NOMO-1 treated with DMSO at 0.1 percent for 48 hours (cell line): ENCODE data around the gene ITPRID2.

Experiments
- DNase-seq: peaks from one replicate; lab custom pipeline; 2025; ENCODE audit not compliant: unreplicated experiment; lab: John Stamatoyannopoulos, UW

The ITPRID2 gene

DNA sequence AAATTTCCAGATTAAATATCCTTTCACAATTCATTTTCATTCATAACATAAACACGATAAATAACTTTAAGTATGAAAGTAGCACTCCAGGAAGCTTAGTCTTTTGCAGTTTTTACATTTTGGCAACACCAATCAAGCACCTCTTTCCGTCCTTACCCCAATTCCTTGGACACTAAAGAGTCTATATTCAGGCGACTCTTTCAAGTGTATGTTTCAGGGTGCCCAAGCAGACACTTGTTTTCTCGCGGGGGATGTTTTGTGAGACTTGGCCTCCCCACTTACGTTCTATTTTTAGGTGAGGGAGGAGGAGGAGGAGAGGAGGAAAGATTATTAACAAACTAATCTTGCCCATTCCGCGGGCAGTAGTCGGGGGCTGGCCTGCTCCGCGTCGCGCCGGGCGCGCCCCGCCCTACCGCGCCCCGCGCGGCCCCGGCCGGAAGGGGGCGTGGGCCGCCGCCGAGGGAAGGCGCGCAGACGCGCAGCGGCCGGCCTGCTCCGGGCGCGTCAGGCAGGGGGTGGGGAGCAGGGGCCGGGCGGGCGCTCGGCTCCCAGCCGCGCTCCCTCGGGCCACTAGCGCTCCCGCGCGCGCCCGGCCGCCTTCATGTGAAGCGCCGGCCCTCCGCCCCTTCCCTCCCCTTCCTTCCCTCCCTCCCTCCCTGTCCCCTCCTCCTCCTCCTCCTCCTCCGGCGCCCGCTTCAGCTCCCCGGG lies at the start of gene ITPRID2:
ITPRID2 (plus strand) TSS at position 473 of the 708 bp plus-strand sequence. CDS start 337 bp downstream, outside the sequence.
- DNase-seq: peak; percentile 79

DNA sequence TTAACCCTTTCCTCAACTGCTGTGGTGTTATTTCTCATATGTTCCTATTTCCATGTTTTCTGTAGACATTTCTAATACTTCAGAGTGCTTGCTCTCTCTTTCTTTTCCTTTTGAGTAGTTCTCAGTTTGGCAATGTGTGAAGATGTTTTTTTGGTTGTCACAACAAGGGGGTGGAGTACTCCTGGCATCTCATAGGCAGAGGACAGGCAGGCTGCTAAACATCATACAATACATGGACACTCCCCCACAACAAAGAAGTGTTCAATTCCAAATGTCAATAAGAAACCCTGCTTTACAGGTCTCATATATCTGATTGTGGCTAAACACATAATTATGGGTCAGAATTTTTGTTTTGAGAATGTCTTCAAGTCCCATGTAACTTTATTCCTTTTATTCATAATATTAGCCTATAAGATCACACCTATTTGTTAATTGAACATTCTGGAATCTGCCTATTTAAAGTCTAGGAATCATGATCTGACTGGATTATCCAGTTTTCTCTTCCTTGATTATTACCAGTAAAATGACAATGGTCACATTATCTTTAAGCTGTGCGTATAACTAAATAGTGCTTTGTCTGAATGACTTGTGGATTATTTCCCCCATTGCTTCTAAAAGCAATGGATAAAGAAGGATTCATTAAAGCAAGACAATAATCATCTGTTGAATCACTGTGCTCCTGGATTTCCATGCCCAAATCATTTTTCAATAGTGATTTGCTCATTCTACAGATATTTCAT lies 46.8 kb upstream of the ITPRID2 start:
- DNase-seq: no peak

DNA sequence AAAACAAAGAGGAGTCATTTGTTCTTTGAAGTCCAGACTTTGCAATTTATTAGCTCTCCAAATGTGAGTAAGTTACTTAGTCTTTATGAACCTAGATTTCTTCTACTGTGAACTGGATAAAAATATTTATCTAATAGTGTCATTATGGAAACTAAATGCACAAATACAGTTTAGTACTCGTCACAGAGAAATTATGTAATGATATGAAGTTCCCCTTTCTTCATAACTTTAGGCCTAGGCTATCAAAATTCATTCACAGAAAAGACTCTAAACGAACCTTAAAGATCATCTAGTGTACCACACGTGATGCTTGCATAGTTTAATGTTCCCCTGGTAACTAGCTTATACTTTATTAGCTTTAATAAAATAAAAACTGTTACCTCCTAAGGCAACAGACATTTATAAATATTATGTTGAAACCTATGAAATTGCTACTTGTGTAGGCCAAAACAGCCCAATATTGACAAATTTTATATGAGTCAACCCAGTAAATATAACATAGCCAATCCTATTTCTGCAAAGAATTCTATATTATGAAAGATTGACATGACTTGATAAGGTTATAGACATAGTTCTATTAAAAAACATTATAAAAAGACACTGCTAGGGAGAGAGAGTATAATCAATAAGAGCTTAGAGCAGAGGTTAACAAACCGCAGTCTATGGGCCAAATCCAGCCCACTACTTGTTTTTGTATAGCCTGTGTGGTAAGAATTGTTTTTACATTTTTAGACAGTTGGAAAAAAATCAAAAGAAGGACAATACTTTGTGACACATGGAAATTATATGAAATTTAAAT lies 44.9 kb upstream of the ITPRID2 start:
- DNase-seq: peak; percentile 76

DNA sequence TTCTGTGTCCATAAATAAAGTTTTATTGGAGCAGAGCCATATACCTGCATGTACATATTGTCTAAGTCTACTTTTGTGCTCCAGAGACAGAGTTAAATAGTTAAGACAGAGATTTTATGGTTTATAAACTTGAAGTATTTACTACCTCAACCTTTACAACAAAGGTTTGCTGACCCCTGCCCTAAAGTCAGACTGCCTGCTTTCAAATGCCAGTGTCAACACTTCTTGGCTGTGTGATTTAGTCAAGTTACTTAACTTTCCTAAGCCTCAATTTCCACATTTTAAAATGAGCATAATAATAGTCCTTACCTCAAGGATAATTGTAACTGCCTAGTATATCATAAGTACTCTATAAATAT lies 44.4 kb upstream of the ITPRID2 start:
- no peak for DNase-seq

DNA sequence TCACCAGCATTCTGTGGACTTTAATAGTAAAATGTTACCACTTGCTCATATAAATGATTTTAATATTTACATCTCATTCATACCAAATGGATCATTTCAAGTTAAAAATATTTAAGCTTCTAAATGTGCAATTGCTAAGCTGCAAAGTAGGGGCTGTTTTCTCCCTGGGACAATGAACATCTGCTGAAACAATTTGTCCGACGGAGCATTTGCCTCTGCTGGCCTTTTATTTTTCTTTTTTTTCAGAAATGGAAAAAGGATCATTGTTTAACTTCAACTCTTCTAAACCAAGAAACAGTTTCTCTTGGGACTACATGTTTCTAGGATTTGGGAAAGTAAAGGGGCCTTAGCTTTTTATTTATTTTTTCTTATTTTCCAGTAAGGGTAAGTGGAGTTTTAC lies 43.8 kb upstream of the ITPRID2 start:
- DNase-seq: no peak

DNA sequence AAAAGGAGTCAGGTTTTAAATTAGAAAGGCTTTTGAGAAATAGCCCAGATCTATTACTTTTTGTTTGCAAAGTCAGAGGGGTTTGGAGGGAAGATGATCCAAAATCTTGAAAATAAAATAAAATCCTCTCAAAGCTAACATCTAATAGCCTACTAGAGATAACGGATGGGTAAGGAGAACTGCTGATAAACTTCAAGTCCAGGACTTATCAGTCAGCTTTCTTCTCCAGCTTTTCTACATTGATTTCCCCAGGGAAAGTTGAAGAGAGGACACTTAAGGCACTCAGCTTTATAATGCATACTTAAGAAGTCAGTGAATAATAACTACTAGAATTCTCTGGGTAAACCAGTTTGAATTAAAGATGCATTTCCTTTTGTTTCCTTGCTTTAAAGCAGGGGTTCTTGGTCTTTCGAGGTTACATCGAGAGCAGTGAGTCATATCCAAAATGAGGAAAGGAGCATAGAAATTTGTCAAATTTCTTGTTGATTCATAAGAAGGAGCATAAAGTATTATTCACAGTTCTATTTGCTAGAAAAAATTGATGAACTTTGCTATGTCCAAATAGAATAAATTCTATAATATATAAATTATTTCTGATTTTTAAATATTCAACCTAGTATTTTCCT lies 43.2 kb upstream of the ITPRID2 start:
- DNase-seq: peak; percentile 48

DNA sequence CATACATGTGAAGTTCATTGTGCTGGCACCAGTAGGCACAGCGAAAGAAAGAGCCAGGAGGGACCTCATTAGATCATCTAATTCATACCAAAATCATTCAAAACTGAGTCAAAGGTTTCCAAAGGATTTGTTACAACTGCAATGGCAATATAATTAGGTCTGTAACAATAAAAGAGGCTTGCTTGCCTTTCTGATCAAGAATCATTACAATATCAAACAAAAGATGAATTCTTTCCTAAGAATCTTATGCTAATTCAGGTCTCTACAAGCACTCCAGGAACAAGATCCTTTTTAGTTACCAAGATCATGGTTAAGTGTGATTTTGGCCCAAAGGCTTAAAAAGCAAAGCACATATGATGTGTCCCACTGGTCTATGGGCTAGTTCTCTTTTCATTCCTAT lies 41.9 kb upstream of the ITPRID2 start:
- DNase-seq: no peak

DNA sequence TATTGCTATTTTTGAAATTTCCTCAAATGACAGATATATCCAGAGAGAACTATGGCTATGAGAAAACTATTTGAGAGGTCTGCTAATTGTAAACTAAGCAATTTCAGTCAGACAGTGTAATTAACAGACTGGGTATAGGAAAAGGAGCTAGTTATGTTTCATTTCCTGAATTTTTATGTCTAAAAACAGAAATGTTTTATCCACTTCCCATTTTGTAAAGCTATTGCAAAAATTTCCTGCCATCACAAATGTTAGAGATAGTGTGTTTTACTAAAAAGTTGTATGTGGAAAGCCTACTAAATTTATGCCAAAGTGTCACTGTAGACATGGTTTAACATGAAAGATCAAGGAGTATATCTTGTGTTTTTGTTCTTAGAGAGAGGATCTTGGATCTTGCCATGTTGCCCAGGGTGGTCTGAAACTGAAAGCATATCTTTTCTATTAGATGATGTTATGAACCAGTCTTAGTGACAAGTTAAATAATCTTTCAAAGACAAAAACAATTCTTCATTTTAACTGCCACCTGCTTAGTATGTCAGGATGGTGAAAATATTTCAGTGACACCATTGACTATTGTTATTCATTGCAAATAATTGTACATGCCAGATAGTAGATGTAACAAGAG lies 40.5 kb upstream of the ITPRID2 start:
- DNase-seq: peak; percentile 92

DNA sequence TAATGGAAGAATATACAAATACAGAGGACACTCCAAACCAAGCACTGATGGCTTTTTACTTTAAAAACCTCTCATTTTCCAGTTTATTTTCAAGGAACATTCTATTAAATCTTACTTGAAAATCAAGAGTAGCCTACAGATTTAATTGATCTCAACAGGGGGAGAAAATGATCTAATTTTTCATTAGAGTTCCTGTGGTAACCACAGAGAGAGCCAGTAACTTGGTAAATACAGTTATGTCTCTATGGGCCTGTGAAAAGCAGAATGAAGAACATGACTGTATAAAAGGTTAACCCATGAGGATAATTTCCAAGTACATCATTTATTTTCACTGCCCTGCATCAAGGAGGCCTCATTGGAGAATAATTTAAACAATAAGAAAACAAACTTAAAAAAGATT lies 39.8 kb upstream of the ITPRID2 start:
- DNase-seq: no peak

DNA sequence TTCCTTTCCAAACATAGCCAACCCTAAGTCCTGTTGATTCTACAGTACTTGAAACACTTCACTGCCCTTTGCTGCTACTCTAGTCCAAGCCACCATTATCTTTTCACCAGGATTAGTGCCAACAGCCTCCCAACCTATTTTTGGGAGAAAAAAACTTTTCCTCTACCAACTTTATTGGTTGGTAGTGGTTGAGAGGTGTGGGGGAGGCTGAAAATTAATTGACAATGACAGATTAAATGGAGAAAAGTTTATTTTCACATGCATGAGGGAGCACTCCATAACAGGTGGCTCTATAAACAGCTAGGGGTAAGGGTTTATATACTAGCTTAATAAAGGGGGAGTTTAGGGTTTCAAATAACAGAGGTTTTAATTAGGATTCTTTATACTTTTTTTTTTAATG lies 37.8 kb upstream of the ITPRID2 start:
- DNase-seq: no peak

DNA sequence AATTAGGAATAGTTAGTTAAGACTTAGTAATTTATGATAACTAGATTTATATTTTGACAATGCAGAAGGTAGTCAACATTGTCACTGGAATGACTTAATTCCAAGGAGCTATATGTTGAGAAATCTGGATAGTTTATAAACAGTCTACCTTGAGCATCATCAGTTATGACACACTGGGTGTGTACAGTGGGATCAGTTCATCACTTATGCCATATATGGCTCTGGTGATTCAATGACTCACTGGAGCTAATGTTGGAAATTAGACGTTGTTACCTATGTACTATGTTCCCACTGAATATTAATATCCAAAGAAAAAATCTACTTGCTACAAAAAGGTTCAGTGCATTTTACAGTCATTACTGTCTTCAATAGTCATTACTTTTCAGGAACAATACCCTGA lies 34.0 kb upstream of the ITPRID2 start:
- no peak for DNase-seq

DNA sequence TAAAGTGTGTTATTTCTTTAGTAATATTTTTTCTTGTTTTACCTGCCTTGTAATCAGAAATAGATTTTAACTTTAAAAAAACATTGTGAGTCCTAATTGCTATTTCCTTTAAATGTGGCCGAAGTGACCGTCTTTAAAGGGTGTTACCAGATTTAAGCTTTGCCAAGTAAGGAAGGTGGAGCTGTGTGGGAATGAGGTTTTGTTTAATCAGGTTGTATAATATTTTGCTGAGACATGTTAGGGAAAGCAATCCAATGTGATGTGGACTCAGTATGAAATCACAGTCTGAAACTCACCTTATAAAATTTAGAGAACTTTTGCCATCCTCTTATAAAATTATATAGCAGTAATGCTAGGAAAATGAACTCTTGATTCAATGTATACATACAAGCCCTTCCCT lies 32.9 kb upstream of the ITPRID2 start:
- DNase-seq: no peak

DNA sequence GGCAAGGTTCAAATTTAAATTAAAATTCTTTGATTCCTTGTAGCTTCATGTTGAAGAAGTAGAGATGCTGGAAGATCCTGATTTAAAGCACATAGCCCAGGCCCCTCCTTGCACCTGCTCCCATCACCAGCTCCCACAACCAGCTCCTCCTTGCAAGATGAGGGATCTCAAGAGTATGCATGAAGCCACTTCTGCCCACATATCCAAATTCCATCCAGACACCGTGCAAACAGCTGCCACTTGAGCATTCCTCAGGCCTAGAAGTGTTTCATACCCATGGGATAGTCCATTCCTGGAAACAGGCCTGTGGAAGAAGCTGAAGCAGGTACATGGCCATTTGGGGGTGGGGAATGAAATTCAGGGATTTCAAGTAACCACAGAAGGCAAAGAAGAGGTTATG lies 32.4 kb upstream of the ITPRID2 start:
- DNase-seq: no peak

DNA sequence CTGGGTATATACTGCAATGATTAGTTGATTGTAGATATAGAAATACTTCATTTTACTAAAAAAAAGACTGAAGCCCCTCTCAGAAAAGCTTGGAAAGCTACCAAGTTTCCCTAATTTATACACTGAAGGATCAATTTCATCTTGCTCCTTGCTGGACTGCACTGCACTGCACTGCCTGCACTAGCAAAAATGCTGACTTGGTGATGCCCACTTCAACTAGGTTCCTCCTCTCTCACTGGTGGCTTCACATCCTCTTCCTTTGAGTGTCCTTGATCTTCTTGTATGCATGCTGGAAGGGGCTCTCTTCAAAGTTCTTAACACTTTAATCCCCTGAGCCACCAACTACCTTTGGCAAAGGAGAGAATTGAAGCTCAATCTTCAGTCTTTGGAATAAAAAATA lies 31.7 kb upstream of the ITPRID2 start:
- no peak for DNase-seq

DNA sequence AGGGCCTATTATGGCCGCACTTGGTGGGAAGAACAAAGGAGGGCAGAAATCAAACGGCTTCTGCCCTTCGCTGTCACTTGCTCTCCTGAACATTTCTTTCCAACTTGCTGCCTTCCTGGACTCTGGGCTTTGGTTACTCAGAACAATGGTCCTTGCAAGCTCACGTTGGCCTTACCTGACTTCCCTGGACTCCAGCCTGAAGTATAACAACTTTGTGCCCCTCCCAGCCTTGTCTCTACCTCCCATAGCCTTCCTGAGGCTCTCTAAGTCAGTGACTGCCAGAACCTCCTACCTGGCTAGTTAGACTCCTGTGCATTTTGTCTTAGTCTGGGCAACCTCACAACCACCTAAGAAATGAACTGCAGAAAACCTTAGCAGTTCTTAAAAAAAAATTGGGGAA lies 30.2 kb upstream of the ITPRID2 start:
- no peak for DNase-seq

DNA sequence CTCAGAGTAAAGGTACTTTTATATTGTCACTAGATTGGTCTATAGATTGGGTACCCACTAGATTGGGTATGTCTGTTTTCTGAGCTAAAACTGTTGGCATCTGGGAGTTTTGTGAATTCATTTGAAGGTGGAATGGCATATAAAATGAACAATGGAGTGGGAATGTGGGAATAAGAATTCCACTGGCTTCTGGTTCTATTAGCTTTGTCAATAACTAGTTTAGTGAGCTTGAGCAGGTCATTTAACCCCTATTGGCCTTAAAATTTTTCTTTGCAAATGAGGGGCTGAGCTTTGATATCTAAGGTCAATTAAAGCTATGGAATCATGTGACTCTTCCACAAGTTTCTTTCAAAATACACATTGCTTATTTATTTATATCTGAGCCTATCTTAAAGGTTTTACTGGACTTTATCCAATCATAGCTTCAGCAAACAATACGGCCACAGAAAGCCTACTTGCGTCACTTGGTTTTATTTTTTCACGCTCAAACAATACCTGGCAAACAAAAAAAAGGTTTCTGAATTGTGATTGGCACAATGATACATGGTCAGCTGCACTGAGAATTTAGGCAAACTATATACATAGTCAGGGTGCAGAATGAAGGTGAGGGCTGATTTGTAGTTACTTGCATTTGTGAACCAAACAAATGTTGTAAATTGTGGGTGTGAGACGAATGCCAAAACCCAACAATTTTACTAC lies 28.8 kb upstream of the ITPRID2 start:
- no peak for DNase-seq

DNA sequence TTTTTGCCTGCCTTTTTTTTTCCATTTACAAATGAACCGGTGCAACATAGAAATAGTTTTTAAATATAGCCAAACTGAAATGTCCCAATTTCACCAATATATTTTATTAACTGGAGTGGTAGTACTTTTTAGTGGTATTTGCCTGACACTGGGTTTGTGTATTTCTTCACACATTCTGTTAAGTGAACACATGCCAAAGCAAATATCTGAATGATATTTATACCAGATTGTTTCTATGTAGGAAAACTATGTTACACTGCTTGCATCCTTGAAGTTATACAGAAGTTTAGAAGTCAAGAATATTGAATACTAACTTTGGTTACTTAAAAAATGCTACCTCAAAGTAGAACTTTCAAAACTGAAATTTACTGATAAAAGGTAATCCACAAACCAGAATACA lies 19.4 kb upstream of the ITPRID2 start:
- DNase-seq: no peak

DNA sequence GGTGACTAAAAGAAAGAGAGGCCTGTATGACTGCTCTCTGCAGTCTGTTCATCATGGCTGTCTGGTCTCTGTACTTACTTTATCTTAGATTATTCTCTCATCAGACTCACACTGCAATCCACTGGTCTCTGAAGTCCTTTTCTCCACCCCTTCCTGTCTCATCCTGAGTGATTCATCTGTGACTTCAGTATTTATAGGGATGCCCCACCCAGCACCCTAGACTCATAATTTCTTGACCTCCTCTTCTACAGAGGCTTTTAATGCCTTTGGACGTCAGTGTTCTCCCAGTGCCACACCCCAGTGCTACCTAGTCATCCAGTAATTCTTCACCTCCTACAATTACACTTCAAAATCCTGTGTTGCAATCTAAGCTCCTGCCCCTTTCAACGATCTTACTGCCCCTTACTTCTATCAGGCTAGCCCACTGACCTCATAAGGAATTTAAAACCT lies 14.9 kb upstream of the ITPRID2 start:
- peak; percentile 30 for DNase-seq

DNA sequence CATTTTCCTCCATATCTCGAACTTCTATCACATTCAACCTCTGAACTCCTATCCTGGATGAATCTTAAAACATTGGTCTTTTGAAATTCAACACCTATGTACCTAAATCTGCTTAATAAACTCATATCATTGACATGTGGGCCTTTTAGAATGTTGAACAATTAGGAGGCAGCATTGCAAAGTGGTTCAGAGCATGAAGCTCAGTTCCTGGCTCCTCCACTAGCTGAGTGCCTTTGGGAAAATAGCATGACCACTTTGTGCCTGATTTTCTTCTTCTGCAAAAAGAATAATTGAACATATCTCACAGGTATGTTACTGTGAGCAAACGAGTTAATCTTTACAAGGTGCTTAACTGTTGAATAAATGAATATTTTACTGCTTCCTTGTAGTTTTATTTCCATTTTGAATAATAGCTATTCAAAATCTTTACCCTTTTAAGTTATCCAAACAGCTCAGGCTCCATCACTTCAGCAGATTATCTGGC lies 14.3 kb upstream of the ITPRID2 start:
- DNase-seq: no peak

DNA sequence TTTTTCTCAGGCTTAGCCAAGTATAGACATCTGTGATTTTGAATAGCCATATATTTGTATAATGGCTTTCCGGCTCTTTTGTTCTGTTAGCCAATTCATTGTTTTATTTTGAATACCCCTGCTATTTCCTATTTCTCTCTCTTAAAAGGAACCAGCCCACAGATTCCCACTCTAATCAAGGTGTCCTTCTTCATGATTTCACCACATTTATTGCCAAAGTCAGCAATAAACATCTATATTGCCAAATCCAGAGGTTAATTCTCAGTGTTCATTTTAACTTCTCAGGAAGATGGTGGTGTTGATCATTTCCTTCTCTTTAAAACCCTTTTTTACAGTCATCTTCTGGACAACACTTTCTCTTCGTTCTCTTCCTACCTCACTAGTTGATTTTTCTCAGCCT lies 13.1 kb upstream of the ITPRID2 start:
- DNase-seq: no peak
